GM21717 (cell line): ENCODE results near the gene AP5Z1.

Experiments
- ATAC-seq: cut with Tn5 transposase; IDR thresholded peaks from one replicate; pipeline ENCODE4 v1.9.1; 2021; ENCODE audit warnings: mild to moderate bottlenecking, moderate library complexity; ENCODE audit not compliant: unreplicated experiment

Gene AP5Z1

DNA sequence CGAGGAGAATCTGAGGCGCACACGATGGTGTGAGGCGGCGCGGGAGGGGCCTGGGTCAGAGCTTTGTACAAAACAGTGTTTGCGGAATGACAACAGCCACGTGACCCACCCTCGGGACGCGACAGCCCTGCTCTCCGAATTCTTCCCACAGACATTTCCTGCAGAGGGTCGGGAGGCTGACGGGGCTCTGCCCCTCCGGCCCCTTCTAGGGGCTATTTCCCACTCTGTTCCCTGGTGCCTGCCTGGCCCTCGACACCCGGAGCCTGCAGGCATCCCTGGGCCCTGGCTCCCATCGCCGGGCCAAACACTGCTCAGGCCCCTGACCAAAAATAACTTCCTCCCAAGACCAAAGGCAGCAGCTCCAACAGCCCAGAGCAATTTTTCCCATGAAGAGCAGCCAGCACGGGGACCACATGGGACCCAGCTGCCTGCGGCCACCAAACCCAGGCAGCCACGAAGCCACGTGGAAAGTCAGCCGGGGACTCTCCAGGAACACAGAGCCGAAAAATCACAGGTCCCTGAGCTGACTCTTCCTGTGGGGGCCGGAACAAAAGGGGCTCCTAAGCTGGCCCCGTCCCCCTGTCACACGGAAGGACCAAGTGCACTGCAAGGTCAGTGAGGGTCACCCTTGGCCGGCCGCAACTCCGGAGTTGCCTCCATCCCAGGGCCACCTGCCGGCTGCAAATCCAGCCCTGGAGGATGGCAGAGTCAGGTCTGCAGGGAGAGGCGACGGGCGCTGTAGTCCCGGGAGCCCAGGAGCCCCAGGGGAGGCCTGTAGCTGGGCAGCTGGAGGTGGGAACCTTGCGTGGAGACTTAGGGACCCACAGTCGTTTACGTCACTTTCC, 44.4 kb downstream of the AP5Z1 start:
- no peak for ATAC-seq

DNA sequence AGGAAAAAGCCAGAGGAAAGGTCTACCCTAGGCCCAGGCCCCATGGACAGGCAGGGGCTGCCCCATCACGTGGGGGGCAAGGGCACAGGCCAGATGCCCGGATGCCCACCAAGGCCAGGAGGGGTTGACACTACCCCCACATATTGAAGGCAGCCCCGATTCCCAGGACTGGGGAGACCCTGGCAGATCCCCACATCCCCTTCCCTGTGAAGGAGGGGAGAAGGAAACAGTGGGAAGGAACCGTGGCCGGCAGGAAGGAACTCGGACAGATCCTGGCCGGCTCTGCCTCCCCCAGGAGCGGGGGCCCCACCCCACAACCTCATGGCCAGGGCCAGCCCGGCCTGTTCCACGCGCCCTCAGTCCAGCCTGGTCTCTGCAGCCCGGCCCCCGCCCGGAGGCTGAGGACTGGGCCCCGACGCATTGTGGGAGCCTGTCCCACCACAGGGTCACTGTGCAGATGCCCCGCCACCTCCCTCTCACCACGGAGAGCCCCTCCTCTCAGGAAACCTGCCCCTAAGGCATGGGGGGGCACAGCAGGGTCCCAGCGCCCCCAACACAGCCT, 45.1 kb downstream of the AP5Z1 start:
- ATAC-seq, result no peak

DNA sequence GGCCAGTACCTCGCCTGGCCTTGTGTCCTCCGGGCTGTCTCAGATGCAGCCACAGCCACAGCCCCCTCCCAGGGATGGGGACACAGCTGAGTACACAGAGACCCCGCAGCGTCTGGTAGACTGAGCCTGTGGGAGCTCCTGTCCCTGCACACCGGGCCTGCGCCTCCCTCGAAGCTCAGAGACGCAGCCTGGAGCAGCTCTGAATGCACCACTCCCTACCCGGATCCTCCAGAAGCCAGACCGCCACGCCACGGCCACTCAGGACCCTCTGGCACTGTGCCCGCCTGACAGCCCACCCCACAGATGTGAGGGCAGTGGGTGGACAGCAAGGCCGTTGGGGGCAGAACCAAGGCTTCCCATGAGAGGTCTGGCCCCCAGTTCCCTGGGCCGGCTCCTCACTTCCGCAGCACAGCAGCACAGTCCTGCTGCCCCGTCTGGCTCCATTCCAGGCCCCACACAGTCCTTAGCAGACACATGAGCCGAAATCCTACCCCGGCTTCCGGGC, 45.6 kb downstream of the AP5Z1 start:
- no peak for ATAC-seq

DNA sequence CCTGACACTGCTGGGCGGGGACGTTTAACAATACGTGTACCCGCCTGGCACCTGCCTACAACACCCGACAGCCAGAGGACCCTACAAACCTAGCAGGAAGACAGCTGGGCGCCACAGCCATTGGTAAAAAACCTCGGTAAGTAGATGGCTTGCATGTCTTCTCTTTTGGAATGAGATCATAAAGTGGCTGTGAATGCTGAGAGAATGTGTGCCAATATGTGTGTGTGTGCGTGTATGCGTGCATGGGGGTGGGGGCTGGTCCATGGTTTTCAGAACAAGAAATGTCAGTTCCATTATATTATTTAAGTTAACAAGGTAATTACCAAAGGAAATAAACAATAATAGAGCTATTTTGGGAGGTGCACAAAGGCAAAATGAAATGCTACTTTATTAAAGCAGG, 47.3 kb downstream of the AP5Z1 start:
- ATAC-seq, result no peak

DNA sequence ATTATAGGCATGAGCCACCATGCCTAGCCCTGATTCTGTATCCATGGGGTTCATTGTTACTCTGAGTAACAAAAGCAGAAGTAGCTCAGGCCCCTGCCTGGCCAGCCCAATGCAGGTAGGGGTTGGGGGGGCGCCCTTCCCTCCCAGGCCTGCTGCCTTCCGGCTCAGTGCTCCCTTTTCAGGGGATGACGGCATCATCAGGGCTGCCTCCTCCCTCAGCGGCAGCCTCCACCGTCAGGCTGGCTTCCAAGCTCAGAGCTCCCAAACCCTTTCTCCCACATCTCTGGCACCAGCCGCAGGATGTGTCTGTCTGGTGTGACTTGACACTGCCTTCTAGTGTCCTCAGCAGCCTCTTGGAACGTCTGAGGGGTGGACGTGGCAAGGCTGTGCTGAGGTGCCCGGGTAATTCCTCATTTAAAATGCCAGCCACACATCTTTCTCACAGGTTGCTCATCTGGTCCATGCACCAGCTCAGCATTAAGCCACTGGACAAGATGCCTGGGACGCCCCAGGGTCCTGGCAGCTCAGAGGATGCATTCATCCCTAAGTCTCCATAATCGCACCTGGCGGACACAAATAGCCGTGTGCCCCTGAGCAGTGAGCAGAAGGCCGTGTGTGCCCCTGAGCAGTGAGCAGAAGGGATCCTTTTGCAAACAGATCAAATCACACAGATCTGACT, 48.2 kb downstream of the AP5Z1 start:
- no peak for ATAC-seq

DNA sequence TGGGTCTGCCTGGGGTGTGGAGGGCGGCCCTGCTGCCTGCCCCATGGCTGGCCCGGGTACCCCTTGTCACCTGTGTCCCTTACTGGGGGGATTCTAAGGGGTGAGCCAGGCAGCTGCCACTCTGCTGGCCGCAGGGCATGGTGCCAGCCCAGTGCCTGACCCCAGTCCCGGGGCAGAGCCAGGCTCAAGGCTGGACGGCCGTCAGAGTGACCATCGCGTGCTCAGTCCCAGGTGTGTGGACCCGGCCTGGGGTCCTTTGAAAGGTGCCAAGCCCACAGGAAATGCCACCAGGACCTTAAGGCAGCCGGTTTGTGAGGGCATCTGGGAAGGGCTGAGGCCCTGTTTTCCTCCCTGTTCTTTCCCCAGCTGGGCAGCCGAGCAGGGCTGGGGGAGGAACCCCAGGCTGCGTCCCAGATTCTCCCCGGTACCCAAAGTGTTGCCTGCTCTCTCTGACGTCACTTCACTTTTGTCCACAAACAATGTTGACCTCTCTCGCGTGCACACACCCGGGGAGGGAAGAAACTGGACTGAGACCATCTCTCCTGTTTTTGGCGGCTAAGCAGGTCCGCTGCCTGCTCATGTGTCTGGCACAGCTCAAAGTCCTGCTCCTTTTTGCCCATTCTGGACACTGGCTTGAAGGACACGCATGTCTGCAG, 48.8 kb downstream of the AP5Z1 start:
- ATAC-seq, result no peak

DNA sequence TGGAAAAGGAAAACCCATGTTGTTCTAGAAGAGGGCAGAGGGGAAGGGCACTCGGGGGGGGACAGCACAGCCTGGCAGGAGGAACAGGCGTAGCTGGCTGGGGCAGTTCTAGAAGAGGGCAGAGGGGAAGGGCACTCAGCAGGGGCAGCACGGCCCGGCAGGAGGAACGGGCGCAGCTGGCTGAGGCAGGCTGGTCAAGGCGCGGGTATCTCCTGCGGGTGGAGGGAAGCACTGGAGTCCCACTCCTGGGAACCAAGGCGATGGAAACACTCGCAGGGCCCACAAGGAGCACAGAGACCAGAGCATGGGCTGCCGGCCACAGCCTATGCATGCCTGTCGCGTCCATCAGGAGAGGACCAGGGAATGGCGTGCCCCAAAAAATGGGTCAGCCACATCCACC, 49.7 kb downstream of the AP5Z1 start:
- ATAC-seq, result no peak

DNA sequence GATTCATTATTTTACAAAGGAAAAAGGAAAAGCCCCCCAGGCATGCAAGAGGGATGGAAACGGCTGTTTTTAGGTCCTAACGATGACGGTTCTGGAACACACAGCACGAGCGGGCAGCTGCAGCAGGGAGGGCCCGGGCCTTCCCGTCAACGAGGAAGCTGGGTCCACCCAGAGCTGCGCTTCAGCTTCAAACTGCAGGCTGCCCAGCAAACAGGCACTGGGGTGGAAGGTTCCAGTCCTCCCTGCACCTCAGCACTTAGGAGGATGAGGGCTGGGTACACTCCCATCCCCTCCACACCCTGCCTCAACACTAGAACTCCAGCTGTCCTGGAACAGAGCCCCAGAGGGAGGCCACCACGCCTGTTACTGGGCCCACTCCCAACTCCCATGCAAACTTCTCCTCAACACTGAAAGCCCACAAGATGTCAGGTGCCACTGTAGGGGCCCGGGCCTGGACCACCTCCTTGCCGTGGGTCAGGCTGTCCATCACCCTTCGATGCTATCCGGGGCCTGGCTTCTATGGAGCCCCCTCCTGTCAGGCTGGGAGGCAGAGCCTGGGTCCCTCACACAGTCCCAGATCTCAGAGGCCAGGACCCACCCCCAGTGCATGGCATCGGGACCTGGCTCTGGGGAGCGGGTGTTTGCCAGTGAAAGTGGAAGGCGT, 53.4 kb downstream of the AP5Z1 start:
- no peak for ATAC-seq

DNA sequence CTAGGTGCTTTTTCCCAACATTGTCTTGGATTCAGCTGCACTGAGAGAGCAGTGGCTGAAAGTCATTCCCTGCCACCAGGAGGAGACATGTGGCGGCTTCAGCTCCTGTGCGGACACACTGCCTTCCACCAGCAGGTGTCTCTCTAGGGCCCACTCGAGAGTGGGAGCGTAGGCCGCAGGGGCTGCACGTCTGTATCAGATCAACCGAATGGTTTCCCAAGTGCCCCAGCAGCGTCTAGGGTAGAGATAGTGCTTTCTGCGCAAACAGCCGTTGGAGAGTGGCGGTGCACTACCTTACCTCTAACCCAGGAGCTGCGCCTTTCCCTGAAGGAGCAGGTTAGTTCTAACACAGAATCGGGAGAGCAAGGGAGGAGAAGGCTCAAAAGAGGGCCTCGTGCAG, 54.8 kb downstream of the AP5Z1 start:
- no peak for ATAC-seq

DNA sequence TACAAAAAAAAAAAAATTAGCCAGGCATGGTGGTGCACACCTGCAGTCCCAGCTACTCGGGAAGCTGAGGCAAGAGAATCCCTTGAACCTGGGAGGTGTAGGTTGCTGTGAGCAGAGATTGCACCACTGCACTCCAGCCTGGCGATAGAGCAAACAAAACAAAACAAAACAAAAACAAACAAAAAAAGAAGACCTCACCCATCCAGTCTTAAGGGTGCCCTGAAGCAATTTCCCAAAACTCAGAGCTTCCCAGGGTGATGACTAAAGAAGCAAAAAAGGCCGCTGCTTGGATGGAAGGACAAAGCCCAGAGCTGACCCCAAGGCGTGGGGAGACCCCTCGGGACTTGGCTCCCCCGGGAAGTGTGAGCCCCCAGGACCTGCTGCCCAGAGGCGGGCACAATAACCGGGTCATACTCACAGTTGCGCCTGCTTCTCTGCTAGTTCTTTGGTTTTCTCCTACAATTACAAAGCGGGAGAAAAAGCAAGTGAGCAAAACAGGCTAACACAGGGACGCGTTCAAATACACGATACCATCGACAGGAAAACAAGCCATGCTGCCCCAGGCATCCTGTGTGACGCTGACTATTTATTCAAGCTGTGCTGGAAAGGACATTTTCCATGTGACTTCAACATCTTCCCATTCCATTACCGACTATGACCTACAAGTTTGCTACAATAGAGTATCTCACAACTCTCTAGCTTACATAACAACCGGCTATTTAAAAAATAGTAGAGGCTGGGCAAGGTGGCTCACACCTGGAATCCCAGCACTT, 56.5 kb downstream of the AP5Z1 start:
- no peak for ATAC-seq

DNA sequence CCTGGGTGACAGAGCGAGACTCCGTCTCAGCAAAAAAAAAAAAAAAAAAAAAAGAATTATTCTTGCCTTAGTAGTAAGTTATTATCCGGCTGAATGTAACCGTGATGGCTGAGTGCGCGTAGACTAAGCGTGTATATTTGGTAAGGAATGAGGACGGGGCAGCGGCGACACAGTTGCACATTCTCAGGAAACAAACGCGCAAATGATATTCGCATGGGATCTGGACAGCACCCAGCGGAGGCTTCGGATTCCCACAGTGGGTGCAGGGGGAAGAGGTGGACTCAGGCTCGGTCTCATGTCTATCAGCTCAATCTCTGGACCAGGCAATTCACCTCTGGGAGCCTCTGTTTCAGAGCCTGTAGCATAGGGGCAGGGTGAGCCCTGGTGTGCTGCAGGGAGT, 57.3 kb downstream of the AP5Z1 start:
- no peak for ATAC-seq

DNA sequence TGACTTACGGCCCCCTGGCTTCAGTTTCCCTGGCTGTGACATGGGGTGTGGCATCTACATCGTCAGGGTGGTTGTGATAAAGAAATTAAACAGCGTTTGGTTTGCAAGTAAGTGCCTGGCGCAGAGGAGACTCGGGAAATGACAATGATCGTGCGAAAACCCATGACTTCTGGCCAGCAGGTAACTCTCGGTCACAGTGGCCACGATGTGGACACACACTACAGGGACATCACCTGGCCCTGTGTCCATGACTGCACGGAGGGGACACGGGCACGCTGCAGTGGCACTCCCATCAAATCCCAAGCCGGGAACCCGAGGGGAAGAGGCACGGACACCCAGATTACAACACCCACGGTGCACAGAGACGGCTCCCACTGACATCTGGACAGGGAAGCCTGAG, 57.8 kb downstream of the AP5Z1 start:
- ATAC-seq, result no peak

DNA sequence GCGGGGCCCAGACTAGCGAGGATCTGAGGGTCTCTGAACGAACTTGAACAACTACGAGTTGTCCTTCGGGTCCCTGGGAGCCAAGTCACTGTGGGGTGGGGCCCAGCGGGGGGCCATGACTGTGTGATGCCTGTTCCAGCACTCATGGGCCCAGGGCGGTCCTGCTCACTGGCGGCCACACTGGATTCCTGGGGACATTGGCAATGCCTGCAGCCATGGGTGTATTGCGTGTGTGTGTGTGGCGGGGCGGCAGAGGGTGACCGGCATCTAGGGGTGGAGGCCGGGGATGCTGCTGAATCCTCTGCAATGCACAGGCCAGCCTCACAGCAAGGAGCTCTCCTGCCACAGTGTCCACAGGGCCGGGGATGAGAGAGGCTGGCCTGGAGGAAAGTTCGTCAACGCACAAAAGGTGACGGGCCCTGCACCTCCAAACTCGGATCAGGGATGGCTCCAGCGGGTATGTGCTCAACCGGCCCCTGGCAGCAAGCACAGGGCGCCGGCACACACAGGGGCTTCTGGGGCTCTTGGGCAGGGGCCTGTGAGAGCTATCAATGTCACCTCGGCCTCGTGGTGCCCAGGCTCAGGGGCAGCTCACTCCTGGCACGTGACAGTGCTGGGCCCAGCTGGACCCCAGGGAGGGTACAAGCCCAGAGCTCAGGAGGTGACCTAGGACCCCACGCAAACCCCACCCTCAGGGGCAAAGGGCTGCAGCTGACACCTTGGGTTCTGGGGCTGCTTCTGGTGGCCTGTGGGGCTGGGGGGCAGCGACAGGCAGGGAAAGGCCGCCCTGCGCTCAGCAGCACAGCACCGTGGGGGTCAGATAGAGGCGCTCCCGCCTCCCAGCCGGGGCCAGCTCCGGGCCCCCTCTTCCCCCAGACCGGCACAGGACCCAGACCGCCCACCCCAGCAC, 58.5 kb downstream of the AP5Z1 start:
- ATAC-seq, result no peak

DNA sequence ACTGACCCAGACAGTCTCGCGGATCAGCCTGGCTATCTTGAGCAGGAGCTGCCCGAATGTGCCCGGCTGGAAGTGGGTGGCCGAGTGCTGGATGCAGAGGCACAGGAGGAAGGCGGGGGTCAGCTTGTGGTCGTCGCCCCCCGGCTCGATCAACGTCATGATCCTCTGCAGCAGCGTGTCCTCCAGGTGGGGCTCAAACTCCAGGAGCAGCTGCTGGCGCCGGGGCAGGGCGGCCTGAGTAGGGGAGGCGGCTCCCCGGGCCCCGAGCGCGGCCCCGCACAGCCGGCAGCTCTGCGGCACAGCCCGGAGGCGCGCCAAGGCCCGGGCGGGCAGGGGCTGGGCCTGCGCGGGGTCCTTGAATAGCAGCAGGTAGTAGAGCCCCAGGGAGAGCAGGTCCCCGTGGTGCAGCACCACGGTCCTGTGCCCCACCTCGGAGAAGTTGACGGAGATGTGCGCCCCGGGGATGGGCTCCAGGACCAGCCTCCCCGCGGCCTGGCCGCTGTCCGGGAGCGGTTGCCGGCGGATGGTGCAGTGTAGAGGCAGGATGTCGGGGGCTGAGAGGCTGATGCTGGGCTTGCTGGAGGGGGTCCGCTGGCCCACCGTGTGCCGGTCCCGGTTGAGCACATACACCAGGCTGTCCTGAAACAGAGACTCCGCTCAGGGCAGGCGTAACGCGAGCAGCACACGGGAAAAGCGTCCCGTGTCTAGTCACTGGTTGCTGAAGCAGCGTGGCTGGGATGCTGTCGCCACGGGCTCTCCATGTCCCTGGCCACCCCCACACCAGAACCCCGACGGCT, 59.4 kb downstream of the AP5Z1 start:
- no peak for ATAC-seq

DNA sequence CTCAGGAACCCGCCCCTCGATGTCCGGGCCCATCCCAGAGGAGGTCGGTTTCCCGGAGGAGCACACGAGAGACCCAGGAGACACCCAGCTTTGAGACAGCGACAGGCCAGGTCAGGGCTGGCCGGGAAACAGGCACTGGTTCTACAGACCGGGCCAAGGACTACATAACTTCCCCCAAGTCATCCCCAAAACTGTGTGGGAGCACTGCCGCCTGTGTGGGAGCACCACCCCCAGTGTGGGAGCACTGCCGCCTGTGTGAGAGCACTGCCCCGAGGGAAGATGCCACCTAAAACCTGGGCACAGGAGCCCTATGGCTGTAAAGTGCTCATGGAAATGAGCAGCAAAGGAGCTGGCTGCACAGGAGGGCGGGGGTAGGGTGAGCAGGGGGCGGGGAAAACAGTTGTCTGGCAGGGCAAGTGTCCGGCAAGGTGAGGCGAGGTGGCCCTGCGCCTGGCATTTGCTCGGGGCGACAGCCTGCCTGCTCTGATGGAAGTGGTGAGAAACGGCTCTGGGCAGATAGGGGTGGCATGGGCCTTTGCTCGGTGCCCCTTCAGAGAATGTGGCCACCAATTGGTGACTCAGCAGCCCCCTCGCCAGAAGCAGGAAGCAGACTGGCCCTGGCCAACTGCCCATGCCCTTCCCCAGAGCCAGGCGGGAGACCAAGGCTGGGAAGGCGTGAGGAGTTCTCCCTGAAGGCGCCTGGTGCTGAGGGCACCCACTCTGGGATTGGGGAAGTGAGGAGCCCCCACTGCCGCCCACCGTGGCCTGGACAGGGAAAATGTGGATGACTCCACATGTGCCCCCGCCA, 60.2 kb downstream of the AP5Z1 start:
- no peak for ATAC-seq

DNA sequence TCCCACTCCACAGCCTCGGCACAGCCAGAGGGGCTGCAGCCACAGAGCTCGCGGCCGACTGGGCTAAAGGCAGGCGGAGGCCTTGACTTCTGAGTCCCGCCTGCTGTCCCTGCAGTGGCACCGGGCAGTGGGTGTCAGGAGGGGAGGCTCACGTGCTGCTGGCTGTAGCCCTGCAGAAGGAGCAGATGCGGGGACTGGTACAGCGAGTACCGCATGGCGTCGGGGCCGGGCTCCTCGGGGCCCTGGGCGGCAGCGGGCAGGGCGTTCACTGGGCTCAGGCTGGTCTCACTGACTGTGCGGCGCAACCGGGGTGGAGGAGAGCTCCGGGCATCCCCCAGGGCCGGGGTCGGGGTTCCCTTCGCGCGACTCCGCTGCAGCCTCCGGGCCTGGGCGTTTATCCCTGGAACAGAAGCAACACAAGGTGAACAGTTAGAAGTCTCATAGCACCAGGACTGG, 60.8 kb downstream of the AP5Z1 start:
- no peak for ATAC-seq

DNA sequence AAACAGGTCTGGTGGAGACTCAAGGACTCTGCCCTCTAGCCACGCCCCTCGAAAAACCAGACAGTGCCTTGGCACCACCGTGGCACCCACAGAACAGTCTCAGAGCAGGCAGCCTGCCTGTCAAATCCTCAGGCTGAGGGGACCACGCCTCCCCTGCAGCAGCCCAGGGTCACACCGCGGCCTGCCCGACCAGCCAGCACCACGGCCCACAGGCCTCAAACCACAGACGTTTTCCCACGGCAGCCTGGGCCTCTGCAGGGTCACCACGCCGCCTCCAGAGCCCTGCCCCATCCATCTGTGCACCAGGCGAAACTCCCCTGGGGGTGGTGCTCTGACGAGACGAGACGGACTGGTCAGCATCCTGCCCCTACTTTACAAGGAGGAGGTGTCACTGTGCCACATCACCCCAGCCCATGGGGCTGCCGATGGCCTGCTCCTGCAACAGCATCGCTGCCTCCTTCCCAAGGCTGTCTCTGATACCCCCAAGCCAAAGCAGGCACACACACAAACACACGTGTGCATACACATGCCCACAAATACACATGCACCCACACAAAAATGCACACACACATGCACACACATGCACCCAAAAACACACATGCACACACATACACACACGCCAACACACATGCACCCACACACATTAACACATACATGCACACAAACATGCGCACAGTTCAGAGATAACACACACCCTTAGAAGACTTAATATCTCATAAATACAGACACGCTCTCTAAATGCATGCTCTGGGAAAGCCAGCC, 61.8 kb downstream of the AP5Z1 start:
- no peak for ATAC-seq
